SJCRH30 (cell line): ENCODE results near the gene SETD2. TPM values are rescaled to one million over a fixed set of nuclear protein-coding genes. Genes with fewer than 3 reads are reported as not detected.

Experiments used
- DNase-seq, 2 experiments: peaks; one replicate each; pipeline ENCODE4 v3.0.0-alpha.2; 2015 to 2020
- H3K27ac ChIP-seq: fragments of 250-450 bp; sonication (Bioruptor Pico); 2 replicates; pipeline ENCODE4 v1.5.1; 2020; ENCODE audit warnings: mild to moderate bottlenecking, moderate library complexity
- H3K27me3 ChIP-seq: fragments of 250-450 bp; sonication (Bioruptor Pico); 2 replicates; pipeline ENCODE4 v1.5.1; 2020; ENCODE audit warnings: mild to moderate bottlenecking, moderate library complexity
- H3K36me3 ChIP-seq: fragments of 250-450 bp; sonication (Bioruptor Pico); 2 replicates; pipeline ENCODE4 v1.5.1; 2020; ENCODE audit warnings: mild to moderate bottlenecking, moderate library complexity
- H3K4me1 ChIP-seq: fragments of 250-450 bp; sonication (Bioruptor Pico); 2 replicates; pipeline ENCODE4 v1.5.1; 2020; ENCODE audit warnings: mild to moderate bottlenecking, moderate library complexity
- H3K4me3 ChIP-seq: fragments of 250-450 bp; sonication (Bioruptor Pico); 2 replicates; pipeline ENCODE4 v1.5.1; 2020; ENCODE audit warnings: mild to moderate bottlenecking, moderate library complexity
- H3K9me3 ChIP-seq: fragments of 250-450 bp; sonication (Bioruptor Pico); replicated peaks from 2 replicates; pipeline ENCODE4 v1.5.1; 2020; ENCODE audit warnings: mild to moderate bottlenecking, moderate library complexity
- total RNA-seq: library from RNA; depleted of rRNA; stranded (reverse); fragments of >200 nt; shearing (Covaris generic); gene quantifications from 2 replicates; pipeline ENCODE4 v1.2.3, GENCODE V29; 2014

The SETD2 gene
- total RNA-seq, 1 experiment from 2014 or later = 38.5 TPM

DNA sequence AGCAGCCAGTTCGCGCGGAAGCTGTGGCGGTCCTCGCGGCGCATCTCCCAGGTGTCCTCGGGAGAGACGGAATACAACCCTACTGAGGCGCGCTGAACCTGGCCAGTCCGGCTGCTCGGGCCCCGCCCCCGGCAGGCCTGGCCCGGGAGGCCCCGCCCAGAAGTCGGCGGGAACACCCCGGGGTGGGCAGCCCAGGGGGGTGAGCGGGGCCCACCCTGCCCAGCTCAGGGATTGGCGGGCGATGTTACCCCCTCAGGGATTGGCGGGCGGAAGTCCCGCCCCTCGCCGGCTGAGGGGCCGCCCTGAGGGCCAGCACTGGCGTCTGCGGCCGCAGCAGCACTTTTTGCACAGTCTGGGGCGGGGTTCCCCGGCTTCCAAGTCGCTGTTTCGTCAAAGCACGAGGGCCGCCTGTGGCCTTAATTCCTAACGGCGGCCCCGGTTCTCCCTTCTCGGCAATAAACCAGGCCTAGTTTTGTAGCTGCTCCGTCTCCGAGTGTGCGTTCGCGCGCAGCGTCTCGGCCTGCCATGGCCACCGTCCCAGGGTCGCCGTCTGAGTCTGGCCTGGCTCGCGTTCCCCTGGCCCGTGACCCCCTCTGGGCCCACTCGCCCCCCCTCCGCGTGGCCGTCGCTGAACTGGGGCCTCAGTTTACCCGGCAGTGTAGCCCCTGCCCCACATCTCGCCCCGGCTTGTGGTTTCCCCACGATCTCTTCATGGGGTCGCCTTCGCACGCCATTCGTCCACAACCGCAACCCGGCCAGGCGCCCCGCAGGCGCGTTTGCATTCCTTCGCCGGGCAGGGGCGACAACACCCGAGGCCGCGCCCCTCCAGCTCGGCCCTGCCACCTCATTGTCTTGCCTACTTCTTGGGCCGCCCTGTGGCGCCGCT is 154.4 kb downstream of the SETD2 start:
- H3K36me3 ChIP-seq = no peaks in the 10 kb centered on the region
- peak overlapping the region; percentile 61 for H3K4me3 ChIP-seq
- peak; percentile 88 to 89 for DNase-seq

GRCh38 chr3:47008851-47009224 is 155.1 kb downstream of the SETD2 start:
- no peak overlapping the region for H3K27ac ChIP-seq
- no peaks in the 10 kb centered on the region for H3K4me1 ChIP-seq
- H3K36me3 ChIP-seq = no peaks in the 10 kb centered on the region
- no peaks in the 10 kb centered on the region for H3K9me3 ChIP-seq
- no peaks in the 10 kb centered on the region for H3K27me3 ChIP-seq
- DNase-seq = no peak
- peak overlapping the region; percentile 61 for H3K4me3 ChIP-seq

More for the DNA sequence above, 154.4 kb downstream of the SETD2 start:
- Histone ChIP-seq H3K27me3 (no peaks in the 10 kb centered on the region), H3K9me3 (no peaks in the 10 kb centered on the region), H3K27ac (peak overlapping the region; percentile 68), H3K4me1 (no peaks in the 10 kb centered on the region)

DNA sequence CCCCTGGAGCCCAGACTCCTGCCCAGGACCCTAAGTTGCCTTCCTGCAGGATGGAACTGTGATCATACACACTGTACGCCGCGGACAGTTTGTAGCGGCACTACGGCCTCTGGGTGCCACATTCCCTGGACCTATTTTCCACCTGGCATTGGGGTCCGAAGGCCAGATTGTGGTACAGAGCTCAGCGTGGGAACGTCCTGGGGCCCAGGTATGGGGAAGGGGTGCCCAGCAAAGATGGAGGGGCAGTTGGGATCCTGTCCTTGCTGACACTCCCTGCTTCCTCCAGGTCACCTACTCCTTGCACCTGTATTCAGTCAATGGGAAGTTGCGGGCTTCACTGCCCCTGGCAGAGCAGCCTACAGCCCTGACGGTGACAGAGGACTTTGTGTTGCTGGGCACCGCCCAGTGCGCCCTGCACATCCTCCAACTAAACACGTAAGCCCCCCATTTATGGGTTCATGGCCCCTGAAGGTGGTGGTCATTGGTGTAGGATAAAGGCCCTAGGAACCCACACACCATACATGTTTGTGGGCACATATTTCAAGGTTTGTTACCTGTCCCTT is 155.6 kb downstream of the SETD2 start:
- Histone ChIP-seq H3K27me3 (no peaks in the 10 kb centered on the region), H3K4me3 (no peak overlapping the region), H3K27ac (no peak overlapping the region), H3K9me3 (no peaks in the 10 kb centered on the region), H3K4me1 (no peaks in the 10 kb centered on the region), H3K36me3 (no peaks in the 10 kb centered on the region)
- DNase-seq = no peak

DNA sequence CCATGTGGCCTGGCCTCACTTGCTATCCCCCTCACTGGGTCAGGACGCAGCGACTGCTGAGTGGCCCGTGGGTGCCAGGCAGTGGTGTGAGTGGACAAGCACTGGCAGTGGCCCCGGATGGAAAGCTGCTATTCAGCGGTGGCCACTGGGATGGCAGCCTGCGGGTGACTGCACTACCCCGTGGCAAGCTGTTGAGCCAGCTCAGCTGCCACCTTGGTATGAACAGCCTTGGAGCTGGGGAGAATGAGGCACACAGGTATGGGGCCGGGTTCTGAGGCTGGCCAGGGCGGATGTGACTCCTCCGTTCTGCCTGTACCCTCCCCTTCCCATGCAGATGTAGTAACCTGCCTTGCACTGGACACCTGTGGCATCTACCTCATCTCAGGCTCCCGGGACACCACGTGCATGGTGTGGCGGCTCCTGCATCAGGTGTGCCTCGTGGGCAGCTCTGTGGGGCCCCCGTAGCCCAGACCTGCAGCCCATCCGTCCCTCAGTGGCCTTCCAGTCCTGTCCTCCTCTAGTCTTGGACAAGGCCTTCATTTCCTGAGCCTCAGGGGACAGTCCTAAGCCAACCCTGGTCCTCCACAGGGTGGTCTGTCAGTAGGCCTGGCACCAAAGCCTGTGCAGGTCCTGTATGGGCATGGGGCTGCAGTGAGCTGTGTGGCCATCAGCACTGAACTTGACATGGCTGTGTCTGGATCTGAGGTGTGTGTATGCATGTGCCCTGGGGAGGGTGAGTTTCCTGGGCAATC is 156.3 kb downstream of the SETD2 start:
- no peak for DNase-seq
- H3K27me3 ChIP-seq = no peaks in the 10 kb centered on the region
- no peak overlapping the region for H3K27ac ChIP-seq
- no peak overlapping the region for H3K4me3 ChIP-seq
- no peaks in the 10 kb centered on the region for H3K9me3 ChIP-seq
- H3K36me3 ChIP-seq = no peaks in the 10 kb centered on the region
- no peaks in the 10 kb centered on the region for H3K4me1 ChIP-seq

DNA sequence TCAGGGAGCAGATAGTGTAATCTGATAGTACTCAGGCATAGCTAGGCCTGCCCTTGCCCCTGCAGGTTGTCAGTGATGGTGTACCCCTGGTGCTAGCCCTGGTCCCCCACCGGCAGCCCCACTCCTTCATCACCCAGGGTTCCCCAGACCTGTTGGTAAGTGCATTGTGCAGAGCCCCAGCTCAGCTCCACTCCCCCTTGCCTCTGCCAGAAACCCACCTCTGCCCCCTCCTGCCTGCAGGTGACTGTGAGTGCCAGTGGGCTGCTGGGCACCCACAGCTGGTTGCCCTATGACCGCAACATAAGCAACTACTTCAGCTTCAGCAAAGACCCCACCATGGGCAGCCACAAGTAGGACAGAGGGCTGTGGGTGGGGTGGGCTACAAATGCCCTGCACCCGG is 156.9 kb downstream of the SETD2 start:
- no peak overlapping the region for H3K4me3 ChIP-seq
- no peaks in the 10 kb centered on the region for H3K36me3 ChIP-seq
- H3K9me3 ChIP-seq = no peaks in the 10 kb centered on the region
- no peaks in the 10 kb centered on the region for H3K27me3 ChIP-seq
- no peak overlapping the region for H3K27ac ChIP-seq
- no peak for DNase-seq
- H3K4me1 ChIP-seq = no peaks in the 10 kb centered on the region

- Histone ChIP-seq H3K27ac (no peak overlapping the region), H3K27me3 (no peaks in the 10 kb centered on the region), H3K4me3 (no peak overlapping the region), H3K9me3 (no peaks in the 10 kb centered on the region), H3K4me1 (no peaks in the 10 kb centered on the region), H3K36me3 (no peaks in the 10 kb centered on the region)
- no peak for DNase-seq
Measured at GRCh38 chr3:47006145-47006651, 157.7 kb downstream of the SETD2 start.

DNA sequence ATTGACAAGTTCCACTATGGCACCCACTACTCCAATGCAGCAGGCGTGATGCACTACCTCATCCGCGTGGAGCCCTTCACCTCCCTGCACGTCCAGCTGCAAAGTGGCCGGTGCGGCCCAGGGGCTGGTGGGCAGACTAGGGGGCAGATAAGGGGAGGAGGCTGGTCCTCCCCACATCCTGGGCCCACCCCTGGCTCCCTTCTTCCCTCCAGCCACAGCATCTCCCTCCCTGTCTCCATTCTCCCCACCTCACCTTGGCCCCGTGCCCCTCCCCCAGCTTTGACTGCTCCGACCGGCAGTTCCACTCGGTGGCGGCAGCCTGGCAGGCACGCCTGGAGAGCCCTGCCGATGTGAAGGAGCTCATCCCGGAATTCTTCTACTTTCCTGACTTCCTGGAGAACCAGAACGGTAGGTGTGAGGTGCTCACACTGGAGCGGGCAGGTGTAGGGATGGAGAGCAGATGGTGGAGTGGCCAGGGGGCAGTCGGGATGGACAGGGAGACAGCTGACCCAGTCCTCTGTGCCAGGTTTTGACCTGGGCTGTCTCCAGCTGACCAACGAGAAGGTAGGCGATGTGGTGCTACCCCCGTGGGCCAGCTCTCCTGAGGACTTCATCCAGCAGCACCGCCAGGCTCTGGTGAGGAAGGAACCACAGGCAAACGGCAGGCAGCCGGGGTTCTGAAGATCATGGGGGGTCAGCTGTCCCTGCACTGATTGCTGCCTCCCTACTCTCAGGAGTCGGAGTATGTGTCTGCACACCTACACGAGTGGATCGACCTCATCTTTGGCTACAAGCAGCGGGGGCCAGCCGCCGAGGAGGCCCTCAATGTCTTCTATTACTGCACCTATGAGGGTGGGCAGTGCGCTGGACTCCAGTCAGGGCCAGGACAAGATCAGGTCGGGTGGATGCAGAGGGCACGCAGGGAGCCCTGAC is 158.4 kb downstream of the SETD2 start:
- H3K27ac ChIP-seq = no peak overlapping the region
- DNase-seq = no peak
- no peaks in the 10 kb centered on the region for H3K27me3 ChIP-seq
- H3K9me3 ChIP-seq = no peaks in the 10 kb centered on the region
- no peaks in the 10 kb centered on the region for H3K36me3 ChIP-seq
- no peaks in the 10 kb centered on the region for H3K4me1 ChIP-seq
- no peak overlapping the region for H3K4me3 ChIP-seq

GRCh38 chr3:47004369-47005211 is 159.3 kb downstream of the SETD2 start:
- DNase-seq = no peak
- no peaks in the 10 kb centered on the region for H3K36me3 ChIP-seq
- H3K4me3 ChIP-seq = no peak overlapping the region
- H3K27me3 ChIP-seq = no peaks in the 10 kb centered on the region
- H3K4me1 ChIP-seq = no peaks in the 10 kb centered on the region
- no peaks in the 10 kb centered on the region for H3K9me3 ChIP-seq
- H3K27ac ChIP-seq = no peak overlapping the region

DNA sequence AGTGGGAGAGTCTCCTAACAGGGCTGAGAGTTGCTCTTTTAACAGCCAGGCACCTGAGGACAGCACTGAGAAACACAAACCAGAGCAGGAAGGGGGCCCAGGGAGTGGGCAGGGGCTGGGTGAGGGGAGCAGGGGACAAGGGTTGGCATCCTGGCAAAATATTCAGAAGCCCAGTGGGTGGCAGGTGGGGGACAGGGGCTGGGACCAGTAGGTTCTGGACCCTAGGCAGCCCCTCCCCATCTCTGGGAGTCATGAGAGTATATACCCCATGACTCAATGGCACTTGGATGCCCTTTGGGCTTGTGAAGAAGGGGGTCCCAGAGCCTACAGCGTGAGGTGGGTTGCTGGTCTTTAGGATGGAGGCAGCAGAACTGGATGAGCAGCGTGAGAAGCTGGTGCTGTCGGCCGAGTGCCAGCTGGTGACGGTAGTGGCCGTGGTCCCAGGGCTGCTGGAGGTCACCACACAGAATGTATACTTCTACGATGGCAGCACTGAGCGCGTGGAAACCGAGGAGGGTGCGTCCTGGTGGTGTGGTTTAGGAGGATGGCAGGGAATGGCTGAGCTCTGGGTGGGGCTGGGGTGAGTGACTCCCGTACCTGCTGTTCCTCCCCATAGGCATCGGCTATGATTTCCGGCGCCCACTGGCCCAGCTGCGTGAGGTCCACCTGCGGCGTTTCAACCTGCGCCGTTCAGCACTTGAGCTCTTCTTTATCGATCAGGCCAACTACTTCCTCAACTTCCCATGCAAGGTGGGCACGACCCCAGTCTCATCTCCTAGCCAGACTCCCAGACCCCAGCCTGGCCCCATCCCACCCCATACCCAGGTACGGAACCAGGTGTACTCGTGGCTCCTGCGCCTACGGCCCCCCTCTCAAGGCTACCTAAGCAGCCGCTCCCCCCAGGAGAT is 160.2 kb downstream of the SETD2 start:
- Histone ChIP-seq H3K27me3 (no peaks in the 10 kb centered on the region), H3K27ac (no peak overlapping the region), H3K36me3 (no peaks in the 10 kb centered on the region), H3K4me3 (no peak overlapping the region), H3K4me1 (no peaks in the 10 kb centered on the region), H3K9me3 (no peaks in the 10 kb centered on the region)
- no peak for DNase-seq

GRCh38 chr3:47003056-47003410 is 160.9 kb downstream of the SETD2 start:
- H3K4me3 ChIP-seq = no peak overlapping the region
- no peak overlapping the region for H3K27ac ChIP-seq
- no peaks in the 10 kb centered on the region for H3K27me3 ChIP-seq
- no peaks in the 10 kb centered on the region for H3K4me1 ChIP-seq
- H3K9me3 ChIP-seq = no peaks in the 10 kb centered on the region
- H3K36me3 ChIP-seq = no peaks in the 10 kb centered on the region
- no peak for DNase-seq

DNA sequence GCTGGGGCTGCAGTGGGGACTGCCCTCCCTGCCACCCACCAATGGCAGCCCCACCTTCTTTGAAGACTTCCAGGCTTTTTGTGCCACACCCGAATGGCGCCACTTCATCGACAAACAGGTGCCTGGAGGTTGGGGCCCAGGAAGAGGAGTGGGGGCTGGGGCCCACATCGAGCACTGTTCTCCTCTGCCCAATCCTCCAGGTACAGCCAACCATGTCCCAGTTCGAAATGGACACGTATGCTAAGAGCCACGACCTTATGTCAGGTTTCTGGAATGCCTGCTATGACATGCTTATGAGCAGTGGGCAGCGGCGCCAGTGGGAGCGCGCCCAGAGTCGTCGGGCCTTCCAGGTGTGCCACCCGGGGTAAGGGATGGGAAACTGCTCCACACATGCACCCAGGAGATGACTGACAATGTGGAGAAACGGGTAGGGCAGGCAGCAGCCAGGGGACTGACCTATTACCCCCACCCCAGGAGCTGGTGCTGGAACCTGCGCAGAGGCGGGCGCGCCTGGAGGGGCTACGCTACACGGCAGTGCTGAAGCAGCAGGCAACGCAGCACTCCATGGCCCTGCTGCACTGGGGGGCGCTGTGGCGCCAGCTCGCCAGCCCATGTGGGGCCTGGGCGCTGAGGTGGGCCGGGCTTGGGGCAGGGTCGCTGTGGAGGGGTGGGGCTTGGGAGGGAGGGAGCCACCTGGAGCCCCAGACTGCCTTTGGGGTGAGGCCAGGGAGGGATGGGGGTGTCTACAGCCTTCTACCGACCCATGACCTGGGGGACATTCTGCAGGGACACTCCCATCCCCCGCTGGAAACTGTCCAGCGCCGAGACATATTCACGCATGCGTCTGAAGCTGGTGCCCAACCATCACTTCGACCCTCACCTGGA is 161.5 kb downstream of the SETD2 start:
- Histone ChIP-seq H3K27ac (no peak overlapping the region), H3K36me3 (no peaks in the 10 kb centered on the region), H3K27me3 (no peaks in the 10 kb centered on the region), H3K4me3 (no peak overlapping the region), H3K4me1 (no peaks in the 10 kb centered on the region), H3K9me3 (no peaks in the 10 kb centered on the region)
- no peak for DNase-seq

DNA sequence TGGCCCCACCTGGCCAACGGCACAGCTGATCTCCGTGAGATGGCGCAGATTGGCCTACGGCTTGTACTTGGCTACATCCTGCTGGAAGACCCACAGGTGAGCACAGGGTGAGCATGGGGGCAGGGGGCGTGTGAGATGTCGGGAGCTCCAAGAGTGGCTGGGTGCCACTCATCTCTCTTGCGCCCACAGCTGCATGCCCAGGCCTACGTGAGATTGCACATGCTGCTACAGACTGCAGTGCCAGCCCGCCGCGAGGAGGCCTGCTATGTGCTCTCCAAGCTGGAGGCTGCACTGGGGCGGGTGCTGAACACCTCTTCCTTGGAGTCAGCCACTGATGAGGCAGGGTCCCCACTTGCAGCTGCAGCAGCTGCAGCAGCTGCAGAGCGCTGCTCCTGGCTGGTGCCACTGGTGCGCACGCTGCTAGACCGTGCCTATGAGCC is 162.2 kb downstream of the SETD2 start:
- no peak overlapping the region for H3K4me3 ChIP-seq
- no peaks in the 10 kb centered on the region for H3K36me3 ChIP-seq
- no peaks in the 10 kb centered on the region for H3K9me3 ChIP-seq
- DNase-seq = no peak
- no peak overlapping the region for H3K27ac ChIP-seq
- no peaks in the 10 kb centered on the region for H3K27me3 ChIP-seq
- 0 out of 2 replicates have a peak, but pooled peaks cover 3% of the 10 kb centered on the region for H3K4me1 ChIP-seq
